ENCODE results near the gene CCDC116.
"Not testable (repeated sequence)": the region's sequence is repeated elsewhere in the genome, so short reads cannot be mapped to it uniquely, and the experiment has no call there.

CCDC116 gene

DNA sequence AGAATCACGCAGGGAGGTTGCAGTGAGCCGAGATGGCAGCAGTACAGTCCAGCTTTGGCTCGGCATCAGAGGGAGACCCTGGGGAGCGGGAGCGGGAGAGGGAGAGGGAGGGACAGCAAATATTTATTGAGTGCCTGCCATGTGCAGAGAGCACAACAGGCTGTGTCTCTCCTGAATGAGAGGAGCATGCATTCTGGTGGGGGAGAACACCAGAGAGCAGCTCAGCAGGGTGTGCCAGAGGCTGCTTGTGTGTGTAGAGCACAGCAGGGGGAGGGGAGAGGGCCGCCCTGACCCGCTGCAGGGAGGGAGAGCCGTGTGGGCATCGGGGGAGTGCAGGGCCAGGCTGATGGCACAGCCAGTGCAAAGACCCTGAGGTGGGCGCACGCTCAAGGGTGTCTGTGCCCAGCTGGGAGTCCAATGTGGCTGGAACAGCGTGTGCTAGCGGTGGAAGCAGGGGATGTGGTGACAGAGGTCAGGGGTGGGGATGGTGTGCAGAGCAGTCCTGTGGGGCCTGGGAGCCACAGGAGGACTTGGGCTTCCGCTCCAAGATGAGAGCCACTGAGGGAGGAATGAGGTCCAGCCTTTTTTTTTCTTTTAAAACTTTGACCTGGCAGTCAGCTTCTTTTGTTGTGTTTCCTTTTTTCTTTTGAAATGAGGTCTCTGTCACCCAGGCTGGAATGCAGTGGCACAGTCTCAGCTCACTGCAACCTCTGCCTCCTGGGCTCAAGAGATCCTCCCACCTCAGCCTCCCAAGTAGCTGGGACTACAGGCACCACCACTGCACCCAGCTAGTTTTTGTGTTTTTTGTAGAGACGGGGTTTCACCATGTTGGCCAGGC lies 45.3 kb downstream of the CCDC116 start:
- TF ChIP-seq, protein P1, sequence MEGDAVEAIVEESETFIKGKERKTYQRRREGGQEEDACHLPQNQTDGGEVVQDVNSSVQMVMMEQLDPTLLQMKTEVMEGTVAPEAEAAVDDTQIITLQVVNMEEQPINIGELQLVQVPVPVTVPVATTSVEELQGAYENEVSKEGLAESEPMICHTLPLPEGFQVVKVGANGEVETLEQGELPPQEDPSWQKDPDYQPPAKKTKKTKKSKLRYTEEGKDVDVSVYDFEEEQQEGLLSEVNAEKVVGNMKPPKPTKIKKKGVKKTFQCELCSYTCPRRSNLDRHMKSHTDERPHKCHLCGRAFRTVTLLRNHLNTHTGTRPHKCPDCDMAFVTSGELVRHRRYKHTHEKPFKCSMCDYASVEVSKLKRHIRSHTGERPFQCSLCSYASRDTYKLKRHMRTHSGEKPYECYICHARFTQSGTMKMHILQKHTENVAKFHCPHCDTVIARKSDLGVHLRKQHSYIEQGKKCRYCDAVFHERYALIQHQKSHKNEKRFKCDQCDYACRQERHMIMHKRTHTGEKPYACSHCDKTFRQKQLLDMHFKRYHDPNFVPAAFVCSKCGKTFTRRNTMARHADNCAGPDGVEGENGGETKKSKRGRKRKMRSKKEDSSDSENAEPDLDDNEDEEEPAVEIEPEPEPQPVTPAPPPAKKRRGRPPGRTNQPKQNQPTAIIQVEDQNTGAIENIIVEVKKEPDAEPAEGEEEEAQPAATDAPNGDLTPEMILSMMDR (conservative IDR thresholded peaks at IDR 0.05): no peak
- no peak for TF ChIP-seq ZFX (IDR thresholded peaks at IDR 0.05)
- no peak overlapping the region for H3K27ac ChIP-seq

DNA sequence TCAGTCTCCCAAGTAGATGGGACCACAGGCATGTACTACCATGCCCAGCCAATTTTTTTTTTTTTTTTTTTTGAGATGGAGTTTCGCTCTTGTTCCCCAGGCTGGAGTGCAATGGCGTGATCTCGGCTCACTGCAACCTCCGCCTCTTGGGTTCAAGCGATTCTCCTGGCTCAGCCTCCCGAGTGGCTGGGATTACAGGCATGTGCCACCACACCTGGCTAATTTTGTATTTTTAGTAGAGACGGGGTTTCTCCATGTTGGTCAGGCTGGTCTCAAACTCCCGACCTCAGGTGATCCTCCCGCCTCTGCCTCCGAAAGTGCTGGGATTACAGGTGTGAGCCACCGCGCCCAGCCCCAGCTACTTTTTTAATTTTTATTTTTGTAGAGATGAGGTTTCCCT lies 46.3 kb downstream of the CCDC116 start:
- H3K27ac ChIP-seq: not testable (repeated sequence)

DNA sequence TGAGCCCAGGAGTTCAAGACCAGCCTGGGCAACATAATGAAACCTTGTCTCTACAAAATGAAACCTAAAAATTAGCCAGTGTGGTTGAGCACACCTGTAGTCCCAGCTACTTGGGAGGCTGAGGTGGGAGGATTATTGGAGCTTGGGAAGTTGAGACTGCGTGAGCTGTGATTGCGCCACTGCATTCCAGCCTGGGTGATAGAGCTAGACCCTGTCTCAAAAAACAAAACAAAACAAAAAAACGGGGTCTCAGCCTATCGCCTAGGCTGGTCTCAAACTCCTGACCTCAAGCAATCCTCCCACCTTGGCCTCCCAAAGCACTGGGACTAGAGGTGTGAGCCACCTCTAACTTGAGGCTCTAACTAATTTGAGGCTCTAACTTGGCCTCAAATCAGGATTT lies 46.8 kb downstream of the CCDC116 start:
- no peak overlapping the region for H3K27ac ChIP-seq
- TF ChIP-seq, protein P1 (conservative IDR thresholded peaks at IDR 0.05): no peak
- TF ChIP-seq ZFX (IDR thresholded peaks at IDR 0.05): no peak

DNA sequence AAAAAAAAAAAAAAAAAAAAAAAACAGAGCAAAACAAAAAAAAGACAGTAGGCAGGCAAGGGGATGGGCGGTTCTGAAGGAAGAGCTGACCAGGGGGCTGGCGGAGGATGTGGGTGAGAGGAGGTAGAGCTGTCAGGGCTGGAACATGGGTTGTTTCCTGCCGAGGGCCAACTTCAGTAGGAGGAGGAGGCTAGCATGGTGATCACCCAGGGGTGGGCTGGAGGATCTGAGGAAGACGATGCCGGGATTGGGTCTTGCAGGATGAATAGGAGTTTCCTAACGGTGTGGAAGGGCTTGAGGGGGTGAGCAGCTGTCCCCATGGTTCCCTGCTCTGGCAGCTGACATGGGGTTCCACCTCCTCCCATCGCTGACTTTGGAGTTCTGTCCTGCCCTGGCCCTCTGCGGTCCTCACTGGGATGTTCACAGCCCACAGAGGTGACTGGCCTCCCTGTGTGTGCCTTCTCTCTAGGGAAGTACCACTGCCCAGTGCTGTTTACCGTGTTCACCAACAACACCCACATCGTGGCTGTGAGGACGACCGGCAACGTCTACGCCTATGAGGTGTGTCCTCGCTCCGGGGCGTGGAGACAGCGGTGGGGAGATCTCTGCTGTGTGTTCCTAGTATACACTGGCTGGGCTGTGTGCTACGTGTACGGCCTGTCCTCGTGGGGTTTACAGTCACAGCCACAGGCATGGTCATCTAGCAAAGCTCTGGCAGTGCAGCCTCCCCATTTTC lies 48.4 kb downstream of the CCDC116 start:
- peak overlapping the region; percentile 65; the same call in 1 of the 2 replicates for H3K27ac ChIP-seq
- no peak for TF ChIP-seq ZFX (IDR thresholded peaks at IDR 0.05)
- TF ChIP-seq, protein P1 (conservative IDR thresholded peaks at IDR 0.05): no peak

DNA sequence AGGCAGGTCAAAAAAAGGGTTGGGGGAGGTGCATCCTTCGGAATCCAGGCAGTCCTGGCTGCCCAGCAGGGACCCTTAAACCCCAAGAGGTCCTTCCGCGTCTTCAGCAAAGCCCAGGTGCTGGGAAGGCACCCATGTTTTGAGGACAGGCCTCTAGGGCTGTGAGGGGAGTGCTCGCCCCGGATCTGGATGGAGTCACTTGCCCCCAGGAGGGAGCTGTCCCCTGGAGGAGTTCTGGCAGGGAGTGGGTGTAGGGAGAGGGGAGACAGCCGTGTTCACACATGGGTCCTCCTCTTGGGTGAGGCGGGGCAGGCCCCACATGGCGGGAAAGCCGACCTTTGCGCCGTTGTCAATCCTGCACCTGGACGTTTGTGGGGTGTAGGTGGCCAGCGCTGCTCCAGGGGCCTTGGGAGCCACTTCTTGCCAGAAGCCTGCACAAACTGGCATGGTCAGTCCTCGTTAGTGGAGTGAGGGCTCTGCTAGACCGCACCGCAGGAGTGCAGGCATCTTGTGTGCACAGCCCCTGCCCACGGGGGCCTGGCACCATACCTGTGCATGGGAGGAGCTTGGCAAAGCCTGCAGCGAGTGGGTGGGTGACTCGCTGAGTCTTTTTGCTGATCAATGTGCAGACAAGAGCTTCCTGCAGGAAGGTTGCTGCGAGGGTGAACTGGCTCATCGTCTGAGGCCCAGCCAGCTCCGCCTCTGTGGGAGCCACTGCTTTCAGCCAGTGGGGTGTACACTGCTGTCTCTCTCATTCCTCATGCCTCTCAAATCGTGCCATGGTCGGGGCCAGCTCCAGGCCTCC lies 49.2 kb downstream of the CCDC116 start:
- peak overlapping the region; percentile 65 for H3K27ac ChIP-seq
- TF ChIP-seq ZFX (IDR thresholded peaks at IDR 0.05): no peak
- TF ChIP-seq, protein P1 (conservative IDR thresholded peaks at IDR 0.05): no peak

DNA sequence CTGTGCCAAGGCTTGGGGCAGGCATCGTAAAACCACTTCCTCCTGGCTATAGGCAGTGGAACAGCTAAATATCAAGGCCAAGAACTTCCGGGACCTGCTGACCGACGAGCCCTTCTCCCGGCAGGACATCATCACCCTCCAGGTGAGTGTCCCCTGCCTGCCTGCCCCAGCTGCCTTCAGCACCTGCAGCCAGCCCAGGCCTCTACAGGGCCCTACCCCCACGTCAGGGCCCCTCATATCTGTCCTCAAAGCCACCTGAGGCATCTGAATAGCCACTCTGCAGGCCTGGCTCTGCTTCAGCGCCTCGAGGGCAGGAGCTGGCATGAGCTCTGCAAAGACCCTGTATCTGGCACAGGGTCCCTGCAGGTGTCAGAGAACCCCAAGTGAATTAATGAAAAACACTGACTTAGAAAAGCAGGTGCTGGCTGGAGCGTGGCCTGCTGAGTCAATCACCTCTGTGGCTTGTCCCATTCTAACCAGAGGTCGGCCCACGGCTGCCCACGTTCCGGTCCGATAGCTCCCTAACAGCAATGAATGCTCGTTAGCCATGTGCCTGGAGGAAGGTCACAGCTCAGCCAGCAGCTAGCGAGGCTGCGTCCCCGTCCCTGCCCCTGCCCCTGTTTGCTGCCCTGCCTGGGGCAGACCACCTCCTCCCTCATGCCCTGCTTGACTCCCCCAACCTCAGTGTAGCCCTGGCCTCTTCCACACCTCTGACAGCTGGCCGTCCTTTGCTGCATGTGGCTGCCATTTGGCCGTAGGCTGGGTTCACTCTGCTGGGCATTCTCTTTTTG lies 50.0 kb downstream of the CCDC116 start:
- H3K27ac ChIP-seq: peak overlapping the region; percentile 65
- TF ChIP-seq ZFX (IDR thresholded peaks at IDR 0.05): no peak
- TF ChIP-seq, protein P1 (conservative IDR thresholded peaks at IDR 0.05): no peak

DNA sequence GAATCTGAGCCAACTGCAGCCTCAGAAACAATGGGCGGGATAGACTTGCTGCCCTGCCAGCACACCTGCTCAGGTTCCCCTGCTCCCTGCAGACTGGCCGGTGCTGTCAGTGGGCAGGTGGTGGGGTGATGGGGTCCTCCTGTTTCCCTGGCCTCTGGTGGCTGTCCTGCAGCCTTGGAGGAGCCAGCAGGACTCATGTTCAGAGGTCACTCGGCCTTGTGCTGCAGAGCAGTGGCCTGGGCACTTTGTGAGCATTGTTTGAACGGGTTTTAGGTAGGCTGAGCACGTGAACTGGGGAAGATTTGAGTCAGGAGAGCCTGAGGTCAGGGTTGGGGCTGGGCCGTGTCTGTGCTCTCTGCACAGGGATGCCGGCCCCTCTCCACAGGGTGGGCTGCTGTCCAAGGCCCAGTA lies 50.8 kb downstream of the CCDC116 start:
- no peak overlapping the region; the same call in 1 of the 2 replicates for H3K27ac ChIP-seq
- no peak for TF ChIP-seq ZFX (IDR thresholded peaks at IDR 0.05)
- TF ChIP-seq, protein P1 (conservative IDR thresholded peaks at IDR 0.05): no peak
